IPS-20b (cell line): ENCODE measurements around the gene DDX24.

ENCODE experiments used
- H3K27ac ChIP-seq: one replicate; pipeline ENCODE4 v1.5.1; 2013; ENCODE audit warnings: low read length
- H3K27me3 ChIP-seq: 2 replicates; pipeline ENCODE4 v1.6.1; 2013; ENCODE audit warnings: mild to moderate bottlenecking, low read length, inconsistent platforms; ENCODE audit not compliant: insufficient read depth
- H3K36me3 ChIP-seq: 2 replicates; pipeline ENCODE4 v1.6.1; 2013; ENCODE audit warnings: low read depth, mild to moderate bottlenecking, inconsistent platforms, low read length, moderate library complexity; ENCODE audit not compliant: insufficient read depth
- H3K4me1 ChIP-seq: 2 replicates; pipeline ENCODE4 v1.6.1; 2013; ENCODE audit warnings: mild to moderate bottlenecking, control low read depth, inconsistent platforms, low read length, moderate library complexity; ENCODE audit not compliant: insufficient read depth
- H3K4me3 ChIP-seq: 2 replicates; pipeline ENCODE4 v1.5.1; 2013; ENCODE audit warnings: mild to moderate bottlenecking, low read length, inconsistent platforms
- H3K9ac ChIP-seq: 2 replicates; pipeline ENCODE4 v1.6.1; 2013; ENCODE audit warnings: low read depth, mild to moderate bottlenecking, inconsistent platforms, low read length, moderate library complexity
- H3K9me3 ChIP-seq: 2 replicates; pipeline ENCODE4 v1.6.1; 2013; ENCODE audit warnings: mild to moderate bottlenecking, low read depth, low read length, inconsistent platforms; ENCODE audit not compliant: insufficient read depth

Gene DDX24

DNA sequence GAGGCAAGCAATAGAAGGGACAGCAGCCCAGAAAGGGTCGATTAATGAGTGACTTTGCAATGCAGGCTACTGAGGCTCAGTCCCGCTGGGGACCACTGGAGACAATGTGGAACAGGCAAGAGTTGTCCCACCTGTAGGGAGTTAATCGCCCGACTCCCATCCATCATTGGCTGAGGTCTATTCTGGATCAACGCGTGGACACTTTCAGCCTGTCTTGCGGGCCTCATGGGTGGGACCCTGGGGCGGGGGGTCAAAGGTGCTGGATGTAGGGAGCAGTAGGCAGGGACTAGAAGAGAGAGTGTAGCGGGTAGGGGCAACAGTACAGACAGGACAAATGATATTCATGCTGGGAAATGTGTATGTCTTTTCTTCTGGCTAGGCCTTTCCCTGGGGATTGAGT, 42.3 kb upstream of the DDX24 start:
- H3K27ac ChIP-seq: no peak overlapping the region
- no peaks in the 10 kb centered on the region for H3K27me3 ChIP-seq
- no peak overlapping the region for H3K9ac ChIP-seq
- no peaks in the 10 kb centered on the region for H3K36me3 ChIP-seq
- no peaks in the 10 kb centered on the region; the same call in 1 of the 2 replicates for H3K9me3 ChIP-seq
- no peak overlapping the region for H3K4me3 ChIP-seq
- H3K4me1 ChIP-seq: no peaks in the 10 kb centered on the region

GRCh38 chr14:94122438-94122837, 41.4 kb upstream of the DDX24 start:
- H3K9ac ChIP-seq: no peak overlapping the region
- no peaks in the 10 kb centered on the region for H3K27me3 ChIP-seq
- no peaks in the 10 kb centered on the region; the same call in 1 of the 2 replicates for H3K9me3 ChIP-seq
- no peak overlapping the region for H3K27ac ChIP-seq
- no peak overlapping the region for H3K4me3 ChIP-seq
- no peaks in the 10 kb centered on the region for H3K4me1 ChIP-seq
- H3K36me3 ChIP-seq: no peaks in the 10 kb centered on the region

DNA sequence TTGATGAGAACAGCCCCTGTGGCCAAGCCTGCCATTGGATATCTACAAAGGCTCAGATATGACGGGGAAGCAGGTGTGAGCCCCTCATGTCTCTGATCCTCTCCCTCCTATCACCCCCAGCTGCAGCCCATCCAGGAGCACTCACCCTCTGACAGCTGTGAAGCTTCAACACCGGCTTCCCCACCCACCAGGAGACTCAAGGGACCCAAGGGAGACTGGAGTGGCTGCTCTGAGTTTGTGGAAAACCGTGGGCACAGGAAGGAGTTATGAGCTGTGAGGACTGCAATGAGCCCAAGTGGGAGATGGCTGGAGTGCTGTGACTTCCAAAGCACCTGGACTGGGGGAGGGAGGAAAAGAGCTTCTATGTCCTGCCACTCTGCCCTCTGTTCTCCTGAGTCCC, 40.5 kb upstream of the DDX24 start:
- no peaks in the 10 kb centered on the region; the same call in 1 of the 2 replicates for H3K9me3 ChIP-seq
- H3K4me1 ChIP-seq: no peaks in the 10 kb centered on the region
- no peak overlapping the region for H3K27ac ChIP-seq
- no peak overlapping the region for H3K4me3 ChIP-seq
- no peak overlapping the region for H3K9ac ChIP-seq
- no peaks in the 10 kb centered on the region for H3K36me3 ChIP-seq
- no peaks in the 10 kb centered on the region for H3K27me3 ChIP-seq

- no peaks in the 10 kb centered on the region; the same call in 1 of the 2 replicates for H3K9me3 ChIP-seq
Observed at GRCh38 chr14:94120667-94121340, 39.8 kb upstream of the DDX24 start.

DNA sequence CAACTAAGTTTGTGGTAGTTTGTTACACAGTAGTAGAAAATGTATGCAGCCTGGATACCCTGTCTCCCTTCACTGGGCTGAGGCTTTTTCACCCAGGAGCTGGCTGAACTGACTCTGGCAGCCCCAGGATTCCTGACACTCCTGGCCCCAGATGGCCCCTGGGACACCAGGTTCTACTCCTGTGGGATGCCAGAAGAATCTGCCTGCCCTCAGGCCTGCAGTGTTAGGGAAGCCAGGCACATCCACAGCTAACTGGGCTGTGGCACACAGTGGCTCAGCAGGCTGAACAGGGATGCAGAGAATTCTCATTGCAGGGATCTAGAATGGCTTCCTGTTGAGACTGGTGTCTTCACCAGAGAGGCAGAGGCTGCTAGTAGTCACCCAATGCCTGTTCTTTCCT, 38.1 kb upstream of the DDX24 start:
- no peak overlapping the region for H3K9ac ChIP-seq
- no peaks in the 10 kb centered on the region for H3K4me1 ChIP-seq
- H3K9me3 ChIP-seq: no peaks in the 10 kb centered on the region; the same call in 1 of the 2 replicates
- H3K27me3 ChIP-seq: no peaks in the 10 kb centered on the region
- no peak overlapping the region for H3K27ac ChIP-seq
- no peak overlapping the region for H3K4me3 ChIP-seq
- no peaks in the 10 kb centered on the region for H3K36me3 ChIP-seq

More at GRCh38 chr14:94120667-94121340, 39.8 kb upstream of the DDX24 start:
- Histone ChIP-seq H3K36me3 (no peaks in the 10 kb centered on the region), H3K9ac (no peak overlapping the region), H3K4me1 (no peaks in the 10 kb centered on the region), H3K27me3 (no peaks in the 10 kb centered on the region), H3K27ac (no peak overlapping the region), H3K4me3 (no peak overlapping the region)

GRCh38 chr14:94117856-94118255, 36.9 kb upstream of the DDX24 start:
- Histone ChIP-seq H3K27ac (no peak overlapping the region), H3K4me3 (no peak overlapping the region), H3K4me1 (no peaks in the 10 kb centered on the region), H3K9ac (no peak overlapping the region), H3K9me3 (no peaks in the 10 kb centered on the region; the same call in 1 of the 2 replicates), H3K27me3 (no peaks in the 10 kb centered on the region), H3K36me3 (no peaks in the 10 kb centered on the region)

- Histone ChIP-seq H3K36me3 (no peaks in the 10 kb centered on the region), H3K27ac (no peak overlapping the region), H3K4me3 (no peak overlapping the region), H3K27me3 (no peaks in the 10 kb centered on the region), H3K4me1 (no peaks in the 10 kb centered on the region), H3K9me3 (no peaks in the 10 kb centered on the region; the same call in 1 of the 2 replicates), H3K9ac (no peak overlapping the region)
Observed at GRCh38 chr14:94116701-94117100, 35.7 kb upstream of the DDX24 start.

GRCh38 chr14:94115631-94116030, 34.6 kb upstream of the DDX24 start:
- no peaks in the 10 kb centered on the region for H3K4me1 ChIP-seq
- H3K27ac ChIP-seq: no peak overlapping the region
- H3K9ac ChIP-seq: no peak overlapping the region
- no peaks in the 10 kb centered on the region for H3K36me3 ChIP-seq
- H3K4me3 ChIP-seq: no peak overlapping the region
- H3K27me3 ChIP-seq: no peaks in the 10 kb centered on the region
- no peaks in the 10 kb centered on the region; the same call in 1 of the 2 replicates for H3K9me3 ChIP-seq

DNA sequence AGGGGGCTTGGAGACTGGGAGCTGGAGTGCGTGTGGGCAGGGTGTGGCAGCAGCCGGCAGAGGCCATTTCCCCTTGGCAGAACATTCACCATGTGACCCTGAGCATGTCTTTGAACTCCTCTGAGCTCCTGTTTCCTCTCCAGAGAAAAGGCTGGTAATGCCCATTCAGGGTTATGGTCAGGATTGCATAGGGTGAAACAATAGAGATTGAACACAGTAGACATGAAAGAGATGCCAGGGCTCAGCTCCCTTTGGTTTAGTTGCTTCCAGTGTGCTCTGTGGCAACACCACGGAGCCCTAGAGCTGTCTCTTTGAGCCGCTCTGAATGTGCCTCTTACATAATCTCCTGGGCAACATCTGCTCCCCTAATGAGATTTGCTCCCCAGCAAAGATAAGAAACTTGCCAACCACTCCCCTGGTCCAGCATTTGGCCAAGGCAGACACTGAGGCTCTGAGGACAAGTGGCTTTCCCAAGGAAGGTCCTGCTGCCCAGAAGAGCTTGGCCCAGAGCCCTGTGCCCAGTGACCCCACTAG, 34.1 kb upstream of the DDX24 start:
- Histone ChIP-seq H3K36me3 (no peaks in the 10 kb centered on the region), H3K27ac (no peak overlapping the region), H3K9me3 (no peaks in the 10 kb centered on the region; the same call in 1 of the 2 replicates), H3K9ac (no peak overlapping the region), H3K27me3 (no peaks in the 10 kb centered on the region), H3K4me3 (no peak overlapping the region), H3K4me1 (no peaks in the 10 kb centered on the region)

DNA sequence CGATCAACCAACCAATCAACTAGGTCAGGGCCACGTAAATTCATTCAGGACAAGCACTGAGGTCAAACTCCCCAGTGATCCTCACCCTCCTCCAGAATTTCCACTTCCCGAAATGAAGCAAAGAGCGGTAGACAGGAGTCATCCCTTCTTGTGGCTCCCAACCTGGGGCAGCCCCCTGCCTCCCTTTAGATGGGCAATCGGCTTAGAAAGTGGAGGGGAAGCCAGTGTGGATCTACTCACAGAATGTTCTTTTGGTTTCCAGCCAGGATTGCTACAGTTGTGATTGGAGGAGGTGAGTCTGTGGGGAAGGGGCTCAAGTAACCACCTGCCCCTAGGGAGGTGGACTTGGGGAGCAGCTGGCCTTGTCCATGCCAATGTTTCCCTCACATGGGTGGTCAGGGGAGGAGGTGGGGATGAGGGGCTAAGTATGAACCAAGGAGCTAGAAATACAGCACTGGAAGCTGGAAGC, 33.6 kb upstream of the DDX24 start:
- no peak overlapping the region for H3K9ac ChIP-seq
- H3K27me3 ChIP-seq: no peaks in the 10 kb centered on the region
- no peak overlapping the region for H3K27ac ChIP-seq
- no peaks in the 10 kb centered on the region for H3K4me1 ChIP-seq
- H3K36me3 ChIP-seq: no peaks in the 10 kb centered on the region
- no peak overlapping the region for H3K4me3 ChIP-seq
- H3K9me3 ChIP-seq: no peaks in the 10 kb centered on the region

GRCh38 chr14:94113908-94114588, 33.0 kb upstream of the DDX24 start:
- H3K4me1 ChIP-seq: no peaks in the 10 kb centered on the region
- H3K4me3 ChIP-seq: no peak overlapping the region
- no peak overlapping the region for H3K27ac ChIP-seq
- no peak overlapping the region for H3K9ac ChIP-seq
- no peaks in the 10 kb centered on the region for H3K36me3 ChIP-seq
- H3K27me3 ChIP-seq: no peaks in the 10 kb centered on the region
- no peaks in the 10 kb centered on the region for H3K9me3 ChIP-seq

DNA sequence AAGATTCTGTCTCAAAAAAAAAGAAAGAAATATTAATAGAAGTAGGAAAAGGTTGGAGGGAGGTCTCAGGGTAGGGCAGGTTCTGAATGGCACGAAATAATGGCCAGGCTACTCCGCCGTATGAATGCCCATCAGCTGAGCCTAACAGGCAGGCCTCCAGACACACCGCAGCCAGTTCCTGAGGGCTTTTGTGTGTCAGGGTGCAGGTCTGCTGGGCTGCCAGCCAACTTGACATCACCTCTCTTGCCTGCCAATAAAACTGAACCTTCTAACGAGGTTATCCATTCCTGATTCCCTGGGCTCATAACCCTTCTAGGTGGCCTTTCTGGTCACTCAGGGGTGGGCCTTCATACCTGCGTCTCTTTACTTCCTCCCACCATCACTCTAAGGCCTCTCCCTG, 32.5 kb upstream of the DDX24 start:
- Histone ChIP-seq H3K9ac (no peak overlapping the region), H3K27ac (no peak overlapping the region), H3K27me3 (no peaks in the 10 kb centered on the region), H3K9me3 (no peaks in the 10 kb centered on the region), H3K4me1 (no peaks in the 10 kb centered on the region), H3K36me3 (no peaks in the 10 kb centered on the region), H3K4me3 (no peak overlapping the region)
